ENCODE data around the gene C1GALT1. TPM values are rescaled to one million over a fixed set of nuclear protein-coding genes. Genes with fewer than 3 reads are reported as not detected.

C1GALT1 gene
- total and polyA plus RNA-seq, 9 of the 15 experiments (the other 6 are each of a cell fraction or from before 2014, with no cell fraction given) = 5.0 to 33.2 (median 24.1) TPM

DNA sequence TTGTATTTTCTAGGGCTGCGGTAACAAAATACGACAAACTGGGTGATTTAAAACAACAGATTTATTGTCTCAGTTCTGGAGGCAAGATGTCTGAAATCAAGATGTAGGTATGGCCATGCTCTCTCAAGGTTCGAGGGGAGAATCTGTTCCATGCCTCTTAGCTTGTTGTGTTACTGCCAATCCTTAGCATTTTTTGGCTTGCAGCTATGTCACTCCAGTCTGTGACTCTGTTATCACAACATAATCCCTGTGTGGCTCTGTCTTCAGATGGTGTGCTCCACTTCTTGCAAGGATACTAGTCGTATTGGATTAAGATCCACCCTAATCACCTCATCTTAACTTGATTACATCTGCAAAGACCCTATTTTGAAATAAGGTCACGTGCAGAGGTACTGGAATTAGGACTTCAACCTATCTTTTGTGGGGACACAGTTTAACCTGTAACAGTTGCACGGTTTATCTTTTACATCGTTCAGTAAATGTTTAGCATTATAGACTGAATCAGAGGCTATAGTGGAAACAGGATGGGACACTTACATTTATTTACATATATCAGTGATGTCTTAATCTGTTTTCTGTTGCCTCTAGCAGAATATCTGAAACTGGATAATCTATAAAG lies 3.1 kb downstream of the C1GALT1 start:
- intact Hi-C loops (cut with micrococcal nuclease) = loop anchor here (10.0 kb wide), 1 partner anchor 191 kb away; no protein-coding TSS in a partner anchor

More for the DNA sequence above, 3.1 kb downstream of the C1GALT1 start:
- peaks cover 7 to 12% of the 10 kb centered on the region in 2 experiments; a peak in 3 of 5 replicates for H3K4me1 ChIP-seq (replicated peaks in 1 of 2; ENCODE audit: control insufficient read depth in 2 of 2, insufficient read depth in 2 of 2, low read length in 2 of 2)
- H3K27ac ChIP-seq (ENCODE audit: extremely low read depth, low read depth, low read length) = no peak overlapping the region
- no peak overlapping the region for H3K9ac ChIP-seq (ENCODE audit: insufficient read depth in 1 of 2, low read depth in 2 of 2, low read length in 2 of 2)
- no peak overlapping the region for H2AFZ ChIP-seq (ENCODE audit: low read depth, low read length)
- in situ Hi-C loops (cut with MboI) = no loop called here
- no peak overlapping the region for H3K4me3 ChIP-seq
- no peaks in the 10 kb centered on the region for H3K9me3 ChIP-seq (replicated peaks; ENCODE audit: control insufficient read depth, insufficient read depth, low read depth, low read length)
- H3K36me3 ChIP-seq (ENCODE audit: control insufficient read depth, insufficient read depth, low read length) = peaks cover 14% of the 10 kb centered on the region
- no peaks in the 10 kb centered on the region for H4K20me1 ChIP-seq (replicated peaks; ENCODE audit: control insufficient read depth, insufficient read depth, low read length)
- no peak for FAIRE-seq
- no peak overlapping the region for H3K4me2 ChIP-seq (ENCODE audit: insufficient read depth, low read length)
- 83% methylated on average over 7 of the region's 7 CpGs for whole genome bisulfite sequencing (ENCODE audit: insufficient coverage, low coverage, missing lambda C conversion rate)
- H3K79me2 ChIP-seq (ENCODE audit: control insufficient read depth, insufficient read depth, low read length) = peaks cover 65% of the 10 kb centered on the region
- no peak for ATAC-seq
- ChIA-PET CTCF (ENCODE audit: low intra/inter-chr PET ratio) (interaction anchor here (0.6 kb wide), 1 partner anchor 779 kb away, joined by 3 read pairs; no protein-coding TSS in a partner anchor), POLR2A (no interaction called here)
- H3K9me1 ChIP-seq (ENCODE audit: control insufficient read depth, insufficient read depth, low read length) = no peaks in the 10 kb centered on the region
- no TSS peak for BruUV-seq (replicated peaks)
- no peak for DNase-seq (ENCODE audit: extremely low read depth in 1 of 4, low spot score in 3 of 4)
- no peaks in the 10 kb centered on the region for H3K27me3 ChIP-seq (ENCODE audit: control insufficient read depth in 2 of 2, insufficient read depth in 2 of 2, low read length in 2 of 2)
- TF ChIP-seq SIN3B (IDR thresholded peaks at IDR 0.05; ENCODE audit: low read depth) (no peak), NELFE (IDR thresholded peaks at IDR 0.05; ENCODE audit: insufficient read depth, insufficient read length) (no peak), PCBP1 (IDR thresholded peaks at IDR 0.05; ENCODE audit: low read depth, low read length, poor library complexity, severe bottlenecking) (no peak), SLC30A9 (CRISPR knock-in tag; IDR thresholded peaks at IDR 0.05) (no peak), POLR2G (IDR thresholded peaks at IDR 0.05; ENCODE audit: low read depth, low read length) (no peak), ZNF766 (CRISPR knock-in tag; conservative IDR thresholded peaks at IDR 0.05) (no peak), SRSF9 (IDR thresholded peaks at IDR 0.05; ENCODE audit: borderline replicate concordance, low read depth, low read length) (no peak), SAFB2 (IDR thresholded peaks at IDR 0.05; ENCODE audit: borderline replicate concordance, low read depth, low read length, severe bottlenecking) (no peak), ZNF449 (CRISPR knock-in tag; IDR thresholded peaks at IDR 0.05) (no peak), ETV5 (CRISPR knock-in tag; IDR thresholded peaks at IDR 0.05; ENCODE audit: low read depth) (no peak), POLR2A (conservative IDR thresholded peaks at IDR 0.05) (no peak), TCF7 (IDR thresholded peaks at IDR 0.05; ENCODE audit: borderline replicate concordance) (no peak)
- TF ChIP-seq, protein P1, sequence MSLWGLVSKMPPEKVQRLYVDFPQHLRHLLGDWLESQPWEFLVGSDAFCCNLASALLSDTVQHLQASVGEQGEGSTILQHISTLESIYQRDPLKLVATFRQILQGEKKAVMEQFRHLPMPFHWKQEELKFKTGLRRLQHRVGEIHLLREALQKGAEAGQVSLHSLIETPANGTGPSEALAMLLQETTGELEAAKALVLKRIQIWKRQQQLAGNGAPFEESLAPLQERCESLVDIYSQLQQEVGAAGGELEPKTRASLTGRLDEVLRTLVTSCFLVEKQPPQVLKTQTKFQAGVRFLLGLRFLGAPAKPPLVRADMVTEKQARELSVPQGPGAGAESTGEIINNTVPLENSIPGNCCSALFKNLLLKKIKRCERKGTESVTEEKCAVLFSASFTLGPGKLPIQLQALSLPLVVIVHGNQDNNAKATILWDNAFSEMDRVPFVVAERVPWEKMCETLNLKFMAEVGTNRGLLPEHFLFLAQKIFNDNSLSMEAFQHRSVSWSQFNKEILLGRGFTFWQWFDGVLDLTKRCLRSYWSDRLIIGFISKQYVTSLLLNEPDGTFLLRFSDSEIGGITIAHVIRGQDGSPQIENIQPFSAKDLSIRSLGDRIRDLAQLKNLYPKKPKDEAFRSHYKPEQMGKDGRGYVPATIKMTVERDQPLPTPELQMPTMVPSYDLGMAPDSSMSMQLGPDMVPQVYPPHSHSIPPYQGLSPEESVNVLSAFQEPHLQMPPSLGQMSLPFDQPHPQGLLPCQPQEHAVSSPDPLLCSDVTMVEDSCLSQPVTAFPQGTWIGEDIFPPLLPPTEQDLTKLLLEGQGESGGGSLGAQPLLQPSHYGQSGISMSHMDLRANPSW (CRISPR knock-in tag; IDR thresholded peaks at IDR 0.05) = no peak

Data from K562 (cell line).